HEK293T (cell line): ENCODE data around the gene PMEL.
A peak's percentile ranks its signal among the peaks of the same experiment; 100 is the strongest.

Experiments
- CTCF ChIA-PET: fragments of 350-600 bp; formaldehyde crosslinking; extraction: SDS; loops from one replicate; lab custom pipeline; 2021; ENCODE audit warnings: antibody characterized with exemption, inconsistent platforms; lab: Yijun Ruan, JAX
- POLR2A ChIA-PET: fragments of 350-600 bp; formaldehyde crosslinking; extraction: SDS; loops from one replicate; lab custom pipeline; 2020; ENCODE audit warnings: antibody characterized with exemption, inconsistent platforms; lab: Yijun Ruan, JAX
- DNase-seq: peaks from one replicate; pipeline ENCODE4 v3.0.0; 2012; ENCODE audit warnings: mixed read lengths; ENCODE audit errors: extremely low spot score
- ARNT ChIP-seq: fragments of 450-650 bp; IDR thresholded peaks from 2 replicates; pipeline ENCODE4 v1.6.1; 2017; ENCODE audit warnings: mild to moderate bottlenecking
- BHLHE40 ChIP-seq: fragments of 450-650 bp; IDR thresholded peaks from 2 replicates; pipeline ENCODE4 v1.6.1; 2016; ENCODE audit warnings: mild to moderate bottlenecking, moderate library complexity, borderline replicate concordance
- CTBP1 ChIP-seq: fragments of 450-650 bp; IDR thresholded peaks from 2 replicates; pipeline ENCODE4 v1.6.1; 2016; ENCODE audit warnings: borderline replicate concordance
- ELF4 ChIP-seq: fragments of 450-650 bp; IDR thresholded peaks from 2 replicates; pipeline ENCODE4 v1.6.1; 2017; ENCODE audit warnings: antibody characterized with exemption
- FOXA1 ChIP-seq: fragments of 450-650 bp; IDR thresholded peaks from 2 replicates; pipeline ENCODE4 v1.6.1; 2016; ENCODE audit warnings: mild to moderate bottlenecking
- FOXK2 ChIP-seq: fragments of 450-650 bp; IDR thresholded peaks from 2 replicates; pipeline ENCODE4 v1.6.1; 2016; ENCODE audit warnings: mild to moderate bottlenecking
- FOXM1 ChIP-seq: fragments of 450-650 bp; IDR thresholded peaks from 2 replicates; pipeline ENCODE4 v1.6.1; 2017; ENCODE audit warnings: mild to moderate bottlenecking, borderline replicate concordance
- HDGF ChIP-seq: fragments of 450-650 bp; IDR thresholded peaks from 2 replicates; pipeline ENCODE4 v1.6.1; 2017; ENCODE audit warnings: antibody characterized with exemption, borderline replicate concordance
- L3MBTL2 ChIP-seq: fragments of 450-650 bp; conservative IDR thresholded peaks from 2 replicates; pipeline ENCODE4 v1.6.1; 2016; ENCODE audit warnings: mild to moderate bottlenecking
- LEF1 ChIP-seq: fragments of 450-650 bp; IDR thresholded peaks from 2 replicates; pipeline ENCODE4 v1.6.1; 2017; ENCODE audit warnings: mild to moderate bottlenecking, borderline replicate concordance
- NFRKB ChIP-seq: fragments of 450-650 bp; IDR thresholded peaks from 2 replicates; pipeline ENCODE4 v1.6.1; 2016; ENCODE audit warnings: mild to moderate bottlenecking, moderate library complexity
- SP1 ChIP-seq: fragments of 450-650 bp; IDR thresholded peaks from 2 replicates; pipeline ENCODE4 v1.6.1; 2017
- SUZ12 ChIP-seq: fragments of 450-650 bp; IDR thresholded peaks from 2 replicates; pipeline ENCODE4 v1.6.1; 2016; ENCODE audit warnings: mild to moderate bottlenecking
- TARDBP ChIP-seq: fragments of 450-650 bp; IDR thresholded peaks from 2 replicates; pipeline ENCODE4 v1.6.1; 2016
- ZNF384 ChIP-seq: fragments of 450-650 bp; IDR thresholded peaks from 2 replicates; pipeline ENCODE4 v1.6.1; 2016
- TF ChIP-seq, protein P1 (sequence below): fragments of 450-650 bp; IDR thresholded peaks from 2 replicates; pipeline ENCODE4 v1.6.1; 2016

PMEL gene

DNA sequence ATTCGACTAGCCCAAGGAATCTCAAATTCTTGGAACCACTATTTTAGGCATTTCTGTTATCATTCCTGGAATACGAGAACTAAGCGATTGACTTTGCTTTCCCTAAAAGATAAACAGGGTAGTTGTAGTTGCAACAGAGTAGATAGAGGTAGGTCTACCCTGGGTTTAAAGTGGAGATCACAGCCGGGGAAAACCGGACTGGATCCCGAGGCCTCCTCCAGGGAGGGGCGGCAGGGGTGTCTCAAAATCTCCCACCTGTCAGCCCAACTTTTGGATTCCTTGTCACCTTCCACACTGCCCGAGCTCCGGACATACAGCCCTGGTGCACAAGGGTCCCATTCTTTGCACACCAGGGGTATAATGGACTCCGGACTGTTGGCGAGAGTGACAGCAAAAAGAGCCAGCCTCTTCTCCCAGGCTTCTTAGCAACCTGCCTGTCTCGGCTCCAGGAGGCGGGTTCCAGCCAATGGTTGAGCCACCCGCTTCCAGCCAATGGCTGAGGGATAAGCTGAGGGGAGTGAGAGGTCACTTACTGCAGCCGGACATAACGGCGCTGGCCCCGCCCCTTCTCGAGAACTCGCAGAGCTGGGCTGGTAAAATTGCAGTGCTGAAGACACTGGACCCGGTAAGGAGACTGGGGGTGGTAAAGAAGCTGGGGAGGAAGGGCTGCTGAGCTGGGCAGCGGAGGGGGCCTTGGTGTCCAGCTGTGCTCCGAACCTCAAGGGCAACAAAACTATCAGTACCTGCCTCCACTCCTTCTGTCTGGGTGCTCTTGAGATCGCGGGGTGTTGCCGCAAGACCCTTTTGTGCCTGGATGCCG, 31.1 kb upstream of the PMEL start, which contains the start of gene SUOX:
Gene SUOX, plus strand, starts transcription at position 562 of the 820 bp plus-strand sequence. CDS start 4,946 bp downstream, outside the sequence.
- POLR2A ChIA-PET: interaction anchor here (0.8 to 3.1 kb wide), 14 partner anchors 10 to 193 kb away, joined by 3 to 27 read pairs (median 6); partner anchors contain the start of genes RAB5B, SMARCC2 and ZC3H10
- CTCF ChIA-PET: interaction anchor here (0.7 to 2.6 kb wide), 10 partner anchors 10 to 258 kb away, joined by 3 to 21 read pairs (median 6); no protein-coding TSS in a partner anchor
- TF ChIP-seq, protein P1, sequence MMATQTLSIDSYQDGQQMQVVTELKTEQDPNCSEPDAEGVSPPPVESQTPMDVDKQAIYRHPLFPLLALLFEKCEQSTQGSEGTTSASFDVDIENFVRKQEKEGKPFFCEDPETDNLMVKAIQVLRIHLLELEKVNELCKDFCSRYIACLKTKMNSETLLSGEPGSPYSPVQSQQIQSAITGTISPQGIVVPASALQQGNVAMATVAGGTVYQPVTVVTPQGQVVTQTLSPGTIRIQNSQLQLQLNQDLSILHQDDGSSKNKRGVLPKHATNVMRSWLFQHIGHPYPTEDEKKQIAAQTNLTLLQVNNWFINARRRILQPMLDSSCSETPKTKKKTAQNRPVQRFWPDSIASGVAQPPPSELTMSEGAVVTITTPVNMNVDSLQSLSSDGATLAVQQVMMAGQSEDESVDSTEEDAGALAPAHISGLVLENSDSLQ: peak; percentile 98
- TF ChIP-seq FOXM1 (no peak), FOXK2 (no peak)
- peak; percentile 94 for DNase-seq

DNA sequence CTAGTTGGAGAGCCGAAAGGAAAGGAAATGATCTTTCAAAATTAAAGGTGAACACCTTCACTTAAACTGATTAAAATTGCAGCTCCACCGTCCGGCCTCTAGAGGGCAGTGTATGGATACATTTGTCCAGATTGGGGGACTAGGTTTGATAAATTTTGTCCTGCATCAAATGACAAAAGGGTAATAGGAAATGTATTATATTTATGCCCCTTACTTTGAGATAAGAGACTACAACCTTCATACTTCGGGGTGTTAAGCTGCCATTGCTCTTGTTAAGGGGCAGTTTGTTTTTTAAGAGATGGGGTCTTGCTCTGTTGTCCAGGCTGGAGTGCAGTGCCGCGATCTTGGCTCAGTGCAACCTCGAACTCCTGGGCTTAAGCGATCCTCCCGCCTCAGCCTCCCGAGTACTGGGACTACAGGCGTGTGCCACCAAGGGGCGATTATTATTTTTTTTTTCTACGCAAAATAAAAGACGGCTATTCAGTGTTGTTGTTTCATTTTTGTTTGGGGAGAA, 30.4 kb upstream of the PMEL start:
- ChIA-PET POLR2A (interaction anchor here (0.9 to 3.1 kb wide), 9 partner anchors 11 to 193 kb away, joined by 3 to 27 read pairs (median 6); partner anchors contain the start of genes DNAJC14, RAB5B, SMARCC2 and ZC3H10), CTCF (interaction anchor here (0.5 to 2.6 kb wide), 16 partner anchors 10 to 257 kb away, joined by 3 to 21 read pairs (median 5); partner anchors contain the start of gene RAB5B)
- TF ChIP-seq, protein P1: no peak
- TF ChIP-seq FOXK2: no peak
- no peak for TF ChIP-seq HDGF
- no peak for TF ChIP-seq LEF1
- no peak for TF ChIP-seq CTBP1
- no peak for TF ChIP-seq FOXM1
- TF ChIP-seq ELF4: no peak
- TF ChIP-seq NFRKB: no peak
- no peak for TF ChIP-seq FOXA1
- TF ChIP-seq SUZ12: no peak
- no peak for TF ChIP-seq SP1
- TF ChIP-seq L3MBTL2: no peak
- no peak for TF ChIP-seq ZNF384
- no peak for TF ChIP-seq BHLHE40
- TF ChIP-seq TARDBP: no peak
- TF ChIP-seq ARNT: no peak
- DNase-seq: peak; percentile 61

DNA sequence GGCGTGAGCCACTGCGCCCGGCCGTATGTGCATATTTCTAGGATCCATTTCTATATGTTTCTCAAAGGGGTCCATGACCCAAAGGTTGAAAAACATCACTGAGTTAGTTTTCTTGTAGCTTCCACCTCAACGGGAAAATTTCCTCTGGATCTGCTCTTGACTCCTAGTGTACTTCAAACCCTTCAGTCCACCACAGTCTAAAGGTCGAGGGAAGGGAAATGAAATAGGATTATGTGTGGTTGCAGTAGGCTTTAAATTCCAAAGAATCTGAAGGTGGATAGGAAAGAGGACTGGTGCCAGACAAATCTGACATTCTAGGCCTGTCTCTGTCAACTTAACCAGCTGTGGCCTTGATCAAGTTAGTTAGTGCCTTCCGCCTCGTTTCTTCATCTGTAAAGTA, 29.5 kb upstream of the PMEL start:
- ChIA-PET POLR2A (interaction anchor here (0.9 to 3.1 kb wide), 5 partner anchors 21 to 257 kb away, joined by 3 to 26 read pairs (median 4); partner anchors contain the start of genes DNAJC14 and RAB5B), CTCF (interaction anchor here (0.6 to 2.6 kb wide), 15 partner anchors 10 to 1615 kb away, joined by 3 to 21 read pairs (median 5); partner anchors contain the start of gene RAB5B)
- DNase-seq: no peak
- no peak for TF ChIP-seq LEF1
- TF ChIP-seq, protein P1: no peak
- no peak for TF ChIP-seq SP1
- no peak for TF ChIP-seq CTBP1
- TF ChIP-seq FOXK2: no peak
- no peak for TF ChIP-seq ELF4
- TF ChIP-seq FOXM1: no peak
- TF ChIP-seq BHLHE40: no peak
- TF ChIP-seq ZNF384: no peak
- no peak for TF ChIP-seq TARDBP
- no peak for TF ChIP-seq FOXA1
- no peak for TF ChIP-seq NFRKB
- TF ChIP-seq L3MBTL2: no peak

DNA sequence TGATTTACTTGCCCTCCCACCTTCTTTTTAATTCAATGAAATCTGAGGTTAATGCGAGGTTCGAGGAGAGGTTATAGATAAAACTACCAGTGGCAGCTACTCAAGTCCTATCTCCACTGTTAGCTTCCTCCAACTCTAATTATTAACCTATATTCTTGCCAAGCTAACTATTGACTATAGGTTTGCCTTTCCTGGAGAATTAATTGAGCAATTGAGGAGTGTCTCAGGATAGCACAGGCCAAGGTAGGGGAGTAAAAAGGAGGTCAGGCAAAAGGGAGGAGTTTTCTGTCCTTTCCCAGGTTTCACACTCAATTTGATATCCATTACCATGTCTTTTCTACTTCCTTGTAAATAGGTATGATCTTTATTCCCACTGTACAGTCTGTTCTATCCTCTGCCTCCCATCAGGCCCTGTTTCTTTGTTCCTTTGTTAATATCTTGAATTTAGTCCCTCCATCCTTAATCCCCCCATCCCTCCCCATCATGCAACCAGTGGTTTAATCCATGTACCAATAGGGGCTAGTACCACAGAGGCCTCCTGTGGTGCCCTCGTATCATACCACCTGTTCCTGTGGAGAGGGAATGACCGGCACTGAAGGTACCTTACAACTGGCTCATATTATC, 27.5 kb upstream of the PMEL start:
- ChIA-PET CTCF (interaction anchor here (0.7 kb wide), 1 partner anchor 36 kb away, joined by 3 read pairs; no protein-coding TSS in a partner anchor), POLR2A (interaction anchor here (0.8 to 2.7 kb wide), 3 partner anchors 19 to 47 kb away, joined by 3 to 11 read pairs (median 4); partner anchors contain the start of gene RAB5B)
- DNase-seq: no peak
- TF ChIP-seq L3MBTL2 (no peak), CTBP1 (no peak), SUZ12 (no peak), BHLHE40 (no peak), TARDBP (no peak), ELF4 (no peak), NFRKB (no peak), FOXK2 (no peak), ARNT (no peak), LEF1 (no peak), ZNF384 (no peak), HDGF (no peak), FOXM1 (no peak), FOXA1 (no peak), SP1 (no peak)
- TF ChIP-seq, protein P1: no peak
